ENCODE results near the gene RDH8. TPM values are rescaled to one million over a fixed set of nuclear protein-coding genes. Genes with fewer than 3 reads are reported as not detected.

Gene RDH8
- total and polyA plus RNA-seq, 2 donors (not counting 3 experiments of a cell fraction or from before 2014, with no cell fraction given), result not detected

DNA sequence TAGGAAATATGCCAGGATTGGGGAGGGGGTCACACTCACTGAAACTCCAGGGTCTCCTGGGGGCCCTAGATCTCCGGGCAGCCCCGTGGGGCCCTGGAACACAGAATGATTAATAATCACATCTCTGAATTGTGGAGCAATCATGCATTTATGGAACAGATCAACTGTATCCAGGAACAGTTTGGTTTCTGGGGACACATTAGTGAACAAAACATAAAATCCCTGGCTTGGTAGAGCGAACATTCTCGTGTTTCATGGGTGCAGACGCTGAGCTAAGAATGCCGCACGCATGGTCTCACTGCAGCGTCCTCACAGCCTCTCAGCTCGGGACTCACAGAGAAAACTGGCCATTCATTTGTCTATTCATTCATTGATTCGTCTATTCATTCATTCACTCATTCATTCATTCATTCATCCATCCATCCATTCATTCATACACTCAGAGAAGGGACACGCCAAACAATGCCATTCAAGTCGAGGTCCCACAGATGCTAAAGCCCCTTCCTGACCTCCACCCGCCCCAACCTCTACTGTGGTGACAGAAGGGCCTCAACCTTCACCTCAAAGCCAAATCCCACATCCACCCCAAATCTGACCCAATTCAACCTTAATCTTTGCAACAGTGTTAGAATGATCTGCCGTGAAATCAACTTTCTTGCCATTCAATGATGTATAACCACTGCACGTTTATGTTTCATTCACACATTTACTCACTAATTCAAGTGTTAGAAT lies 42.0 kb upstream of the RDH8 start:
- TF ChIP-seq, protein P1, sequence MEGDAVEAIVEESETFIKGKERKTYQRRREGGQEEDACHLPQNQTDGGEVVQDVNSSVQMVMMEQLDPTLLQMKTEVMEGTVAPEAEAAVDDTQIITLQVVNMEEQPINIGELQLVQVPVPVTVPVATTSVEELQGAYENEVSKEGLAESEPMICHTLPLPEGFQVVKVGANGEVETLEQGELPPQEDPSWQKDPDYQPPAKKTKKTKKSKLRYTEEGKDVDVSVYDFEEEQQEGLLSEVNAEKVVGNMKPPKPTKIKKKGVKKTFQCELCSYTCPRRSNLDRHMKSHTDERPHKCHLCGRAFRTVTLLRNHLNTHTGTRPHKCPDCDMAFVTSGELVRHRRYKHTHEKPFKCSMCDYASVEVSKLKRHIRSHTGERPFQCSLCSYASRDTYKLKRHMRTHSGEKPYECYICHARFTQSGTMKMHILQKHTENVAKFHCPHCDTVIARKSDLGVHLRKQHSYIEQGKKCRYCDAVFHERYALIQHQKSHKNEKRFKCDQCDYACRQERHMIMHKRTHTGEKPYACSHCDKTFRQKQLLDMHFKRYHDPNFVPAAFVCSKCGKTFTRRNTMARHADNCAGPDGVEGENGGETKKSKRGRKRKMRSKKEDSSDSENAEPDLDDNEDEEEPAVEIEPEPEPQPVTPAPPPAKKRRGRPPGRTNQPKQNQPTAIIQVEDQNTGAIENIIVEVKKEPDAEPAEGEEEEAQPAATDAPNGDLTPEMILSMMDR (IDR thresholded peaks at IDR 0.05; ENCODE audit: extremely low read depth in 1 of 2, insufficient read depth in 1 of 2, low read depth in 1 of 2, low read length in 2 of 2), result no peak
- TF ChIP-seq EZH2 (IDR thresholded peaks at IDR 0.05; ENCODE audit: borderline replicate concordance, low read depth, low read length, severe bottlenecking), result no peak
- TF ChIP-seq JUN (IDR thresholded peaks at IDR 0.05; ENCODE audit: borderline replicate concordance, insufficient read depth, insufficient read length, low read depth), result no peak
- TF ChIP-seq MYC (IDR thresholded peaks at IDR 0.05; ENCODE audit: low read depth, low read length), result no peak
- TF ChIP-seq GATA2 (IDR thresholded peaks at IDR 0.05; ENCODE audit: insufficient read depth, insufficient read length, low read depth, low read length), result no peak
- TF ChIP-seq POLR2A (IDR thresholded peaks at IDR 0.05; ENCODE audit: low read depth, low read length), result no peak
- TF ChIP-seq FOS (IDR thresholded peaks at IDR 0.05; ENCODE audit: borderline replicate concordance, insufficient read depth, low read length), result no peak
- TF ChIP-seq, protein P2, sequence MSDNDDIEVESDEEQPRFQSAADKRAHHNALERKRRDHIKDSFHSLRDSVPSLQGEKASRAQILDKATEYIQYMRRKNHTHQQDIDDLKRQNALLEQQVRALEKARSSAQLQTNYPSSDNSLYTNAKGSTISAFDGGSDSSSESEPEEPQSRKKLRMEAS (IDR thresholded peaks at IDR 0.05; ENCODE audit: insufficient read depth, insufficient read length), result no peak
- no peak for TF ChIP-seq POLR2AphosphoS5 (IDR thresholded peaks at IDR 0.05; ENCODE audit: insufficient read depth, low read depth, low read length)
- ChIA-PET POLR2A (no interaction called here), CTCF (no interaction called here)
- Histone ChIP-seq H3K4me3 (replicated peaks in 1 of 3; ENCODE audit: insufficient read depth in 1 of 3, low read depth in 1 of 3, low read length in 3 of 3) (no peak overlapping the region), H3K4me2 (ENCODE audit: insufficient read depth, low read length) (no peak overlapping the region), H2AFZ (ENCODE audit: low read depth, low read length) (no peak overlapping the region), H3K27ac (ENCODE audit: insufficient read depth, low read depth, low read length) (no peak overlapping the region), H3K27me3 (ENCODE audit: control insufficient read depth in 2 of 2, insufficient read depth in 2 of 2, low read length in 2 of 2) (peaks cover 2 to 5% of the 10 kb centered on the region in 2 experiments), H4K20me1 (replicated peaks; ENCODE audit: control insufficient read depth, extremely low read depth, insufficient read depth, low read length) (no peaks in the 10 kb centered on the region), H3K4me1 (ENCODE audit: control insufficient read depth, extremely low read depth, insufficient read depth, low read length) (no peaks in the 10 kb centered on the region), H3K9me3 (replicated peaks; ENCODE audit: control insufficient read depth, insufficient read depth, low read length) (no peaks in the 10 kb centered on the region), H3K36me3 (ENCODE audit: control insufficient read depth in 2 of 2, extremely low read depth in 1 of 2, insufficient read depth in 2 of 2, low read length in 2 of 2) (no peaks in the 10 kb centered on the region), H3K9me1 (replicated peaks; ENCODE audit: control insufficient read depth, extremely low read depth, insufficient read depth, low read length) (no peaks in the 10 kb centered on the region), H3K79me2 (ENCODE audit: control insufficient read depth, insufficient read depth, low read length) (no peaks in the 10 kb centered on the region), H3K9ac (replicated peaks; ENCODE audit: extremely low read depth, insufficient read depth, low read length) (no peak overlapping the region)
- intact Hi-C loops (cut with micrococcal nuclease) (no loop called here), dilution Hi-C loops (cut with MboI; ENCODE audit: extremely low pct_ligation_motif_present, low sequenced_read_pairs) (no loop called here)
- no TSS peak for BruUV-seq (replicated peaks)
- FAIRE-seq (no peak), DNase-seq (ENCODE audit: low read depth, low spot score) (no peak)

Measured in endothelial cell of umbilical vein (primary cell).